HS-27A (cell line): ENCODE measurements around the gene PEX16.

Experiments used
- DNase-seq: peaks from one replicate; pipeline ENCODE4 v3.0.0-alpha.2; 2012; ENCODE audit warnings: low read depth, missing footprints

The PEX16 gene

DNA sequence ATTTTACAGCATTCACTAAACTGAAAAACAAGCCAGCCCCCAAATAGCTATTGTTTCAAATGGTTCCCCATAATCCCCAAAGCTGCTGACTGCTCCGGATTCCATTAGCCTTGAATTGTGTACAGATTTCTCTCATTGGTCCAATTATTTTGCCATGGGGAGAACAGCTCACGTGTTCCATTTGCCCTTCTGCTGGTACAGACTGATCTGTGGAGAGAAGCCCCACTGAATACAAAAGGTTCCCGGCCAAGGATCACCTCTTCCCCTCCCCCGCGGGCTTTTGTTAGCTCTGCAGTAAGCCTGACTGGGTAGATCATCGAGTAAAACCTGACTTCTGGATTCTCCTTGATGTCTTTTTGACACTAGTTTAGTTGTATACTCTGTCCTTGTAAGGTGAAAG lies 41.3 kb downstream of the PEX16 start:
- DNase-seq = no peak

DNA sequence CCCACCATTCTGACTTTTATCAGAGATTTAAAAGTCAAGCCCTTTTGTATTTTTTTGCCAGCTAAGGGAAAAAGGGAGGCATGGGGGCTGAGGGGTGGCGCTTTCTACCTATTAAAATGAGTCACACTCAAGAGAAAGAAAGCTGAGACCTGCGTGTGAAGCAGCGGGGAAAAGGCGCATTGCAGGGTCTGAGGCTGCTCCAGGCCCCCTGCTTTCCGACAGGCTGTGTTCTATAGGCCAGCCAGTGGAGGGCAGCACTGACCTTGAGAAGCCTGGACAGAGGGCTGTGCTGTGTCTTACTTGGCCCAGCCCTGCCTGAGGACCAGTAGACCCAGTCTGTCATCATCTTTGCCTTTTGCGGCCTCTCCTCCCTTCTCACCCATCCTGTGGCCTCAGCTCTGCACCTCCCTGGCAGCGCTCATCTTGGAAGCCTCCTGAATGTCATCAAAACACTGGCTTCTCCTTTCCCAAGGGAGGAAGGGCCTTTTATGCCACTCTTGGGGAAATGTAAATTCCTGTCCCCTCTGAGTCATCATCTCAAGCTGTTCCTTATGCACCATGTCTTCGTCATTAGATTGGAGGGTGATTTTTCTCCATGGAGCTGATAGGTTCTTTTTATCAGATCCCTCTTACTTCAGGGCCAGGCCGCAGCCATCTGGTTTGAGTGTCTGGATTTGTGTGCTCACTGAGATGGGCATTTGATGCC lies 44.9 kb downstream of the PEX16 start:
- peak; percentile 82 for DNase-seq

DNA sequence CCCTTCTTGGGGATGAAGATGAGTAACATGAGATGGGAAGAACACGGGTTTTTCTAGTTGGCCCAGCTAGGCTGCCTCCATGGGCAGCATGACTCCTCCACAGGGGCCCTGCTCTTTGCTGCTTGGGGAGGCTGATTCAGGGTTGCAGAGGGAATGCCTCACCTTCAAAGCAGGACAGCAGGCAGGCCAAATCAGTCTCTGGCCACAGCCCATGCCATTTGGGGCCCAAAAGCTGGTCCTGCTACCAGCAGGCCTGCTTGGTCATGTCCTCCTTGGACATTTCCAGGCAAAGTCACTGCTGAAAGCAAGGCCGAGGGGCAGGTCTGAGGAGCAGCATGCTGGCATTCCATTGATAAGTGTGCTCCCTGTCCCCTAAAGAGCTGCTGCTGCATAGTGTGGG lies 46.0 kb downstream of the PEX16 start:
- DNase-seq = no peak

DNA sequence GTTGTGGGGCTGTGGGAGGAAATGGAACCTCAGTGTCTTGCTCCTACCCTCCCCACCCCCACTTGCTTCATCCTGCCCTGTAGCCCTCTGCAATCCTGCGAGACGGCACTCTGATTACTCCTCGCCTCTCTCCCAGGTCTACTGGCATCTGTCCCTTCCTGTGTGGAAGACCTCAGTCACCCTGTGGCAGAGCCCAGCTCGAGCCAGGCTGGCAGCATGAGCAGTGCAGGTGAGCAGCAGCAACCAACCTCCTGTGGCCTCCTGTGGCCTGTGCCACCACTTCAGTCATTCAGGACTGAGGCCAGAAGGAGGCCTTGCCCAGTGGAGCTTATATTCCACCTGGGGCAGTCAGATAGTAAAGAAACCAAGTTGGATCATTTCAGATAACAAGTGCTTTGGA lies 47.0 kb downstream of the PEX16 start:
- no peak for DNase-seq

GRCh38 chr11:45869551-45869950 lies 48.1 kb downstream of the PEX16 start:
- no peak for DNase-seq

GRCh38 chr11:45864041-45864440 lies 53.6 kb downstream of the PEX16 start:
- DNase-seq = no peak

DNA sequence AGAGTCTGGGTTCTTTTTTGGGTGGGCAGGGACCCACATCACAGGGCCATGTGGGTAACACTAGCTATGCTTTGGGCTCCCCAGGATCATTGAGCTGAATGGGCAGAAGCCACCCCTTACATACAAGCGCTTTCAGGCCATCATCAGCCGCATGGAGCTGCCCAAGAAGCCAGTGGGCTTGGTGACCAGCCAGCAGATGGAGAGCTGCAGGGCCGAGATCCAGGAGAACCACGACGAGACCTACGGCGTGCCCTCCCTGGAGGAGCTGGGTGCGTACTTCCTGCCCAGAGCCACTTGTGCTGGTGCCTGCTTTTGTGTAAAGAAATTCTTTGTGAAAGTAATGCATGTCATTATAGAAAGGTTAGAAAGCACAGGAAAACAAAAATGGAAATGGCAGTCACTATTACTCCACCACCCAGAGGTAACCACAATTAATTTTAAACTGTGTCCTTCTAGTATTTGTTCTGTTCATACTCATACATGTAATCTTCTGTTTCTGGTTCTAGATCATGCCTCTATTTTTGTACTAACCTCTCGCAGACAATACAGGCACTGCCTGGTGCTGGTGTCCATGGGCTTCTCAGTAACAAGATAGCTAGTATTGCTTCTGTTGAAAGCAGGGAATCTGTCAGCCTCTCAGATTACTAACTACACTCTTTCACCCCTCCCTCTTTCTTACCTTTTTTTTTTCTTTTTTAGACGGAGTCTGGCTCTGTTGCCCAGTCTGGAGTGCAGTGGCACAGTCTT lies 56.7 kb downstream of the PEX16 start:
- DNase-seq = no peak

- DNase-seq = no peak
Measured at GRCh38 chr11:45860348-45860747, 57.3 kb downstream of the PEX16 start.
